HepG2 (cell line): ENCODE data around the gene OR2F2. TPM values are rescaled to one million over a fixed set of nuclear protein-coding genes. Genes with fewer than 3 reads are reported as not detected.
A peak's percentile ranks its signal among the peaks of the same experiment; 100 is the strongest.

Experiments used
- AFF4 ChIP-seq: sonication (generic); formaldehyde crosslinking; IDR thresholded peaks from 2 replicates; pipeline ENCODE4 v1.4.0; 2020; ENCODE audit warnings: missing genetic modification reagents
- ARNTL ChIP-seq: sonication (generic); formaldehyde crosslinking; IDR thresholded peaks from 2 replicates; pipeline ENCODE4 v1.4.0; 2020; ENCODE audit warnings: mild to moderate bottlenecking, missing genetic modification reagents
- GLI4 ChIP-seq: sonication (generic); formaldehyde crosslinking; IDR thresholded peaks from 2 replicates; pipeline ENCODE4 v1.5.1; 2020; ENCODE audit warnings: missing genetic modification reagents, mild to moderate bottlenecking, moderate library complexity, borderline replicate concordance
- GTF2F1 ChIP-seq: fragments of 150-350 bp; IDR thresholded peaks from 2 replicates; pipeline ENCODE4 v1.6.1; 2014; ENCODE audit warnings: low read length
- HDAC1 ChIP-seq: sonication (generic); formaldehyde crosslinking; IDR thresholded peaks from 2 replicates; pipeline ENCODE4 v1.5.1; 2020; ENCODE audit warnings: mild to moderate bottlenecking, missing genetic modification reagents
- NCOA1 ChIP-seq: sonication (generic); formaldehyde crosslinking; IDR thresholded peaks from 2 replicates; pipeline ENCODE4 v1.9.0; 2021; ENCODE audit warnings: missing genetic modification reagents
- RAD21 ChIP-seq: fragments of 450-650 bp; formaldehyde crosslinking; IDR thresholded peaks from 2 replicates; pipeline ENCODE4 v1.5.0; 2020; ENCODE audit warnings: mild to moderate bottlenecking
- RFX5 ChIP-seq: IDR thresholded peaks from 2 replicates; pipeline ENCODE4 v1.6.1; 2011; ENCODE audit warnings: low read depth, low read length, improper control_type of control experiment
- SIN3A ChIP-seq: IDR thresholded peaks from 2 replicates; pipeline ENCODE4 v1.6.1; 2011; ENCODE audit warnings: low read depth, mild to moderate bottlenecking, control low read depth, low read length, borderline replicate concordance
- SMC3 ChIP-seq: IDR thresholded peaks from 2 replicates; pipeline ENCODE4 v1.6.1; 2011; ENCODE audit warnings: low read length, improper control_type of control experiment
- SSRP1 ChIP-seq: IDR thresholded peaks from 2 replicates; pipeline ENCODE4 v1.6.1; 2016; ENCODE audit warnings: control low read depth
- ZBED4 ChIP-seq: sonication (generic); formaldehyde crosslinking; IDR thresholded peaks from 2 replicates; pipeline ENCODE4 v1.4.0; 2020; ENCODE audit warnings: missing genetic modification reagents, borderline replicate concordance
- ZBTB38 ChIP-seq: sonication (generic); formaldehyde crosslinking; IDR thresholded peaks from 2 replicates; pipeline ENCODE4 v1.5.1; 2020; ENCODE audit warnings: mild to moderate bottlenecking, missing genetic modification reagents
- ZFP1 ChIP-seq: IDR thresholded peaks from 2 replicates; pipeline ENCODE4 v1.6.1; 2016
- ZNF205 ChIP-seq: IDR thresholded peaks from 2 replicates; pipeline ENCODE4 v1.6.1; 2018; ENCODE audit warnings: missing biosample characterization, missing genetic modification reagents
- ZNF251 ChIP-seq: sonication (generic); formaldehyde crosslinking; IDR thresholded peaks from 2 replicates; pipeline ENCODE4 v1.9.0; 2021; ENCODE audit warnings: mild to moderate bottlenecking, missing genetic modification reagents
- ZNF512B ChIP-seq: sonication (generic); formaldehyde crosslinking; IDR thresholded peaks from 2 replicates; pipeline ENCODE4 v1.5.1; 2020; ENCODE audit warnings: missing genetic modification reagents, mild to moderate bottlenecking, borderline replicate concordance
- ZNF562 ChIP-seq: sonication (generic); formaldehyde crosslinking; IDR thresholded peaks from 2 replicates; pipeline ENCODE4 v1.8.0; 2022; ENCODE audit warnings: missing genetic modification reagents, borderline replicate concordance
- ZNF691 ChIP-seq: sonication (generic); formaldehyde crosslinking; IDR thresholded peaks from 2 replicates; pipeline ENCODE4 v1.4.0; 2020; ENCODE audit warnings: missing genetic modification reagents, low read depth, mild to moderate bottlenecking, borderline replicate concordance
- polyA plus RNA-seq, 8 experiments: library from polyadenylated mRNA; depleted of rRNA in 3 of 8; stranded (reverse) in 7 of 8; unstranded in 1 of 8; fragments of >200 nt; fragmentation: Illumina TruSeq in 4 of 8; extraction: Trizol in 4 of 8; gene quantifications; 2 replicates each; pipeline versions ENCODE4 v1.2.1 to v1.2.3, GENCODE V29; 2011 to 2016; ENCODE audit warnings: low read depth in 4 of 8, missing spikeins in 1 of 8, mixed read lengths in 1 of 8; ENCODE audit not compliant: insufficient read depth in 1 of 8
- total RNA-seq, 5 experiments: library from RNA; depleted of rRNA; stranded (reverse); fragments of >200 nt; fragmentation: Illumina TruSeq; extraction: Trizol; gene quantifications; 2 replicates each; pipeline ENCODE4 v1.2.3, GENCODE V29; 2016; ENCODE audit warnings: low read depth in 1 of 5

The OR2F2 gene
- total and polyA plus RNA-seq, 2 of the 13 experiments (the other 11 are each of a cell fraction or from before 2014, with no cell fraction given), result 0.13 TPM; not detected in 1

GRCh38 chr7:143901668-143902331 is 33.2 kb upstream of the OR2F2 start, which contains the start of gene TCAF1 (continued):
- peak; percentile 64; the same call in 1 of the 2 replicates for TF ChIP-seq ZNF512B (CRISPR knock-in tag)
- 0 out of 2 replicates have a peak, but pooled peaks have one; percentile 26 for TF ChIP-seq NCOA1
- TF ChIP-seq AFF4 (CRISPR knock-in tag), result 0 out of 2 replicates have a peak, but pooled peaks have one; percentile 77
- peak; percentile 51 for TF ChIP-seq ZBTB38 (CRISPR knock-in tag)
- TF ChIP-seq HDAC1, result peak; percentile 91
- TF ChIP-seq RFX5, result peak; percentile 51
- TF ChIP-seq SMC3, result no peak; the same call in 1 of the 2 replicates
- TF ChIP-seq ZNF205 (CRISPR knock-in tag), result peak; percentile 97
- TF ChIP-seq ZBED4 (CRISPR knock-in tag), result peak; percentile 73; the same call in 1 of the 2 replicates
- no peak for TF ChIP-seq ARNTL (CRISPR knock-in tag)
- peak; percentile 94 for TF ChIP-seq SSRP1 (CRISPR knock-in tag)
- TF ChIP-seq ZNF251 (CRISPR knock-in tag), result 0 out of 2 replicates have a peak, but pooled peaks have one; percentile 31
- TF ChIP-seq GTF2F1, result peak; percentile 86; the same call in 1 of the 2 replicates
- TF ChIP-seq RAD21 (CRISPR knock-in tag), result peak; percentile 52
- no peak for TF ChIP-seq ZNF562 (CRISPR knock-in tag)
- 0 out of 2 replicates have a peak, but pooled peaks have one; percentile 30 for TF ChIP-seq GLI4
- TF ChIP-seq SIN3A, result peak; percentile 36; the same call in 1 of the 2 replicates
- TF ChIP-seq ZNF691 (CRISPR knock-in tag), result peak; percentile 56; the same call in 1 of the 2 replicates
- TF ChIP-seq ZFP1, result 0 out of 2 replicates have a peak, but pooled peaks have one; percentile 59
